HEK293 (cell line): ENCODE data around the gene RFPL2.

ENCODE experiments used
- CTCF ChIA-PET: fragments of 350-600 bp; formaldehyde crosslinking; extraction: SDS; loops from one replicate; lab custom pipeline; 2021; ENCODE audit warnings: antibody characterized with exemption; lab: Yijun Ruan, JAX
- POLR2A ChIA-PET: fragments of 300-600 bp; formaldehyde crosslinking; extraction: SDS; loops from one replicate; lab custom pipeline; 2020; ENCODE audit warnings: antibody characterized with exemption, inconsistent platforms; lab: Yijun Ruan, JAX
- H3K27ac ChIP-seq: fragments of 200-500 bp; sonication (Bioruptor generic); 2 replicates; pipeline ENCODE4 v1.5.1; 2014; ENCODE audit warnings: low read depth, low read length, control low read depth, inconsistent platforms; ENCODE audit errors: extremely low read depth
- H3K36me3 ChIP-seq, 2 experiments: fragments of 200-500 bp in 1 of 2; sonication (Bioruptor generic) in 1 of 2; 1 replicate in 1 of 2; 2 replicates in 1 of 2; pipeline ENCODE4 v1.5.1; 2014 to 2017; ENCODE audit warnings: inconsistent platforms in 2 of 2, low read length in 2 of 2; ENCODE audit not compliant: control insufficient read depth in 2 of 2, insufficient read depth in 1 of 2
- H3K4me1 ChIP-seq: fragments of 200-500 bp; sonication (Bioruptor generic); 2 replicates; pipeline ENCODE4 v1.5.1; 2014; ENCODE audit warnings: mild to moderate bottlenecking, low read length, inconsistent platforms; ENCODE audit not compliant: control insufficient read depth, insufficient read depth
- H3K4me3 ChIP-seq: 2 replicates; pipeline ENCODE4 v1.5.1; 2011; ENCODE audit warnings: low read depth, mild to moderate bottlenecking, control low read depth, low read length, moderate library complexity
- H3K9me3 ChIP-seq: fragments of 200-500 bp; sonication (Bioruptor generic); 2 replicates; pipeline ENCODE4 v1.5.1; 2014; ENCODE audit warnings: low read depth, low read length, inconsistent platforms; ENCODE audit not compliant: control insufficient read depth, insufficient read depth
- FEZF1 ChIP-seq: fragments of 450-650 bp; formaldehyde crosslinking; IDR thresholded peaks from 2 replicates; pipeline ENCODE4 v1.5.1; 2016; ENCODE audit warnings: missing biosample characterization, missing genetic modification characterization
- GLI2 ChIP-seq: fragments of 450-650 bp; formaldehyde crosslinking; IDR thresholded peaks from 2 replicates; pipeline ENCODE4; 2017; ENCODE audit warnings: missing biosample characterization, missing genetic modification characterization, low read depth, borderline replicate concordance
- KLF16 ChIP-seq: fragments of 450-650 bp; formaldehyde crosslinking; IDR thresholded peaks from 2 replicates; pipeline ENCODE4 v1.5.1; 2017; ENCODE audit warnings: missing biosample characterization, missing genetic modification characterization
- PRDM1 ChIP-seq: fragments of 450-650 bp; formaldehyde crosslinking; IDR thresholded peaks from 2 replicates; pipeline ENCODE4; 2016; ENCODE audit warnings: missing biosample characterization, missing genetic modification characterization
- TRIM28 ChIP-seq: IDR thresholded peaks from 2 replicates; pipeline ENCODE4 v1.6.1; 2011; ENCODE audit warnings: low read length, control low read depth, borderline replicate concordance
- ZBTB7A ChIP-seq: fragments of 450-650 bp; formaldehyde crosslinking; IDR thresholded peaks from 2 replicates; pipeline ENCODE4 v1.5.1; 2016; ENCODE audit warnings: low read depth, missing biosample characterization, missing genetic modification characterization
- ZNF19 ChIP-seq: fragments of 450-650 bp; formaldehyde crosslinking; IDR thresholded peaks from 2 replicates; pipeline ENCODE4; 2016; ENCODE audit warnings: missing biosample characterization, missing genetic modification characterization, low read depth
- ZNF266 ChIP-seq: fragments of 450-650 bp; formaldehyde crosslinking; IDR thresholded peaks from 2 replicates; pipeline ENCODE4 v1.5.1; 2016; ENCODE audit warnings: missing biosample characterization, missing genetic modification characterization, low read depth
- ZNF354C ChIP-seq: fragments of 450-650 bp; formaldehyde crosslinking; IDR thresholded peaks from 2 replicates; pipeline ENCODE4 v1.5.1; 2016; ENCODE audit warnings: missing biosample characterization, missing genetic modification characterization, low read depth, borderline replicate concordance
- ZNF391 ChIP-seq: fragments of 450-650 bp; formaldehyde crosslinking; IDR thresholded peaks from 2 replicates; pipeline ENCODE4 v1.5.1; 2016; ENCODE audit warnings: low read depth, missing biosample characterization, missing genetic modification characterization, borderline replicate concordance
- ZNF394 ChIP-seq: fragments of 450-650 bp; formaldehyde crosslinking; IDR thresholded peaks from 2 replicates; pipeline ENCODE4 v1.5.1; 2016; ENCODE audit warnings: missing biosample characterization, missing genetic modification characterization, mild to moderate bottlenecking, moderate library complexity, borderline replicate concordance
- ZNF549 ChIP-seq: fragments of 450-650 bp; IDR thresholded peaks from 2 replicates; pipeline ENCODE4 v1.5.1; 2018; ENCODE audit warnings: missing biosample characterization, missing genetic modification characterization, mild to moderate bottlenecking, inconsistent platforms, moderate library complexity
- ZNF571 ChIP-seq: fragments of 450-650 bp; formaldehyde crosslinking; IDR thresholded peaks from 2 replicates; pipeline ENCODE4 v1.5.0; 2017; ENCODE audit warnings: missing biosample characterization, missing genetic modification characterization
- ZNF654 ChIP-seq: fragments of 450-650 bp; formaldehyde crosslinking; IDR thresholded peaks from 2 replicates; pipeline ENCODE4 v1.5.1; 2016; ENCODE audit warnings: low read depth, missing biosample characterization, missing genetic modification characterization
- ZNF670 ChIP-seq: fragments of 450-650 bp; formaldehyde crosslinking; IDR thresholded peaks from 2 replicates; pipeline ENCODE4 v1.5.1; 2016; ENCODE audit warnings: missing biosample characterization, missing genetic modification characterization, low read depth
- ZNF701 ChIP-seq: fragments of 450-650 bp; formaldehyde crosslinking; IDR thresholded peaks from 2 replicates; pipeline ENCODE4 v1.5.1; 2016; ENCODE audit warnings: missing biosample characterization, missing genetic modification characterization
- ZNF747 ChIP-seq: fragments of 450-650 bp; formaldehyde crosslinking; IDR thresholded peaks from 2 replicates; pipeline ENCODE4 v1.5.1; 2016; ENCODE audit warnings: missing biosample characterization, missing genetic modification characterization
- ZNF76 ChIP-seq: fragments of 450-650 bp; formaldehyde crosslinking; IDR thresholded peaks from 2 replicates; pipeline ENCODE4; 2016; ENCODE audit warnings: low read depth, missing biosample characterization, missing genetic modification characterization, borderline replicate concordance
- ZNF777 ChIP-seq: fragments of 450-650 bp; formaldehyde crosslinking; IDR thresholded peaks from 2 replicates; pipeline ENCODE4 v1.5.1; 2017; ENCODE audit warnings: missing biosample characterization, missing genetic modification characterization, borderline replicate concordance
- ZNF830 ChIP-seq: fragments of 450-650 bp; IDR thresholded peaks from 2 replicates; pipeline ENCODE4 v1.5.0; 2018; ENCODE audit warnings: missing biosample characterization, missing genetic modification characterization, low read depth, mild to moderate bottlenecking, moderate library complexity
- ZXDB ChIP-seq: fragments of 450-650 bp; formaldehyde crosslinking; IDR thresholded peaks from 2 replicates; pipeline ENCODE4 v1.5.1; 2016; ENCODE audit warnings: missing biosample characterization, missing genetic modification characterization
- TF ChIP-seq, protein P1 (sequence below): fragments of 450-650 bp; formaldehyde crosslinking; IDR thresholded peaks from 2 replicates; pipeline ENCODE4 v1.5.1; 2017; ENCODE audit warnings: missing biosample characterization, missing genetic modification characterization
- TF ChIP-seq, protein P2 (sequence below): fragments of 450-650 bp; formaldehyde crosslinking; IDR thresholded peaks from 2 replicates; pipeline ENCODE4 v1.5.1; 2016; ENCODE audit warnings: missing biosample characterization, missing genetic modification characterization
- TF ChIP-seq, protein P3 (sequence below): fragments of 450-650 bp; formaldehyde crosslinking; IDR thresholded peaks from 2 replicates; pipeline ENCODE4 v1.5.1; 2016; ENCODE audit warnings: missing biosample characterization, missing genetic modification characterization

The RFPL2 gene

DNA sequence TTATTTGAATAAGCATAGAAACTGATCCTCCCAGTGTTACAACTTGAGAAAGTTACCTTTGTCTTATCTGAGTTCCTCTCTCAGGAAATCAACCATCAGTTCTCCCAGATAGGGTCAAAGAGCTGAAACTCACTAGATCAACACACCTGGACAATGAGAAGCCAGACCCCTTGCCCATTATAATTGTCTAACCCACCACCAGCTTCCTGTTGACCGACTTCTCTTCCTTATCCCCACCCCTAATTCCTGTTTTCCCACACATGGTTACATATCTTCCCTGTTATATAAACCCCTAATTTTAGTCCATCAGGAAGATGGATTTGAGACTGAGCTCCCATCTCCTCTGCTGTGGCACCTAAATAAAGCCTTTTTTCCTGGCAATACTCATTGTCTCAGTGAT, 43.4 kb upstream of the RFPL2 start (continued):
- TF ChIP-seq ZNF266 (tag by site-specific recombination) (no peak), ZNF654 (no peak), ZNF391 (tag by site-specific recombination) (no peak), ZNF19 (tag by site-specific recombination) (no peak), GLI2 (tag by site-specific recombination) (no peak), ZXDB (no peak), ZNF549 (no peak), KLF16 (no peak)
- TF ChIP-seq, protein P1, sequence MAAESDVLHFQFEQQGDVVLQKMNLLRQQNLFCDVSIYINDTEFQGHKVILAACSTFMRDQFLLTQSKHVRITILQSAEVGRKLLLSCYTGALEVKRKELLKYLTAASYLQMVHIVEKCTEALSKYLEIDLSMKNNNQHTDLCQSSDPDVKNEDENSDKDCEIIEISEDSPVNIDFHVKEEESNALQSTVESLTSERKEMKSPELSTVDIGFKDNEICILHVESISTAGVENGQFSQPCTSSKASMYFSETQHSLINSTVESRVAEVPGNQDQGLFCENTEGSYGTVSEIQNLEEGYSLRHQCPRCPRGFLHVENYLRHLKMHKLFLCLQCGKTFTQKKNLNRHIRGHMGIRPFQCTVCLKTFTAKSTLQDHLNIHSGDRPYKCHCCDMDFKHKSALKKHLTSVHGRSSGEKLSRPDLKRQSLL (tag by site-specific recombination), result no peak
- TF ChIP-seq, protein P2, sequence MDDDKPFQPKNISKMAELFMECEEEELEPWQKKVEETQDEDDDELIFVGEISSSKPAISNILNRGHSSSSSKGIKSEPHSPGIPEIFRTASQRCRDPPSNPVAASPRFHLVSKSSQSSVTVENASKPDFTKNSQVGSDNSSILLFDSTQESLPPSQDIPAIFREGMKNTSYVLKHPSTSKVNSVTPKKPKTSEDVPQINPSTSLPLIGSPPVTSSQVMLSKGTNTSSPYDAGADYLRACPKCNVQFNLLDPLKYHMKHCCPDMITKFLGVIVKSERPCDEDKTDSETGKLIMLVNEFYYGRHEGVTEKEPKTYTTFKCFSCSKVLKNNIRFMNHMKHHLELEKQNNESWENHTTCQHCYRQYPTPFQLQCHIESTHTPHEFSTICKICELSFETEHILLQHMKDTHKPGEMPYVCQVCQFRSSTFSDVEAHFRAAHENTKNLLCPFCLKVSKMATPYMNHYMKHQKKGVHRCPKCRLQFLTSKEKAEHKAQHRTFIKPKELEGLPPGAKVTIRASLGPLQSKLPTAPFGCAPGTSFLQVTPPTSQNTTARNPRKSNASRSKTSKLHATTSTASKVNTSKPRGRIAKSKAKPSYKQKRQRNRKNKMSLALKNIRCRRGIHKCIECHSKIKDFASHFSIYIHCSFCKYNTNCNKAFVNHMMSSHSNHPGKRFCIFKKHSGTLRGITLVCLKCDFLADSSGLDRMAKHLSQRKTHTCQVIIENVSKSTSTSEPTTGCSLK, result no peak

DNA sequence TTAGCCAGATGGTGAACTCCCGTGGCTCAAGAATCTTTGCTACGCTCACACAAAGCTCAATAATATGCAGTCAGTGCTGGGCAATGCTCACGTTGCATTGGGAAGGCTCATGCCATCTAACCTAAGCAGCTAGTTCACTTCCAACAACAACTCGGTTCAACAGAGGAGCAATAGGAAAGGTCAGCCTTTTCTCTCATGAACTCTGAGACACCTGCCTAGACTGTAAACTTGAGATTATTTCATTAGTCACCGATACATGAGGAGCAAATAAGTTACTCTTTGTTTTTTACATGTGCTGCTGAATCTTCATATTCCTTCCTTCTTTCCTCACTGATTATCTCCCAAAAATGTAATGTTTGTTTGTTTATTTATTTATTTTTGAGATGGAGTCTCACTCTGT, 41.3 kb upstream of the RFPL2 start:
- Histone ChIP-seq H3K27ac (no peak overlapping the region), H3K36me3 (no peaks in the 10 kb centered on the region), H3K9me3 (no peaks in the 10 kb centered on the region), H3K4me1 (no peaks in the 10 kb centered on the region), H3K4me3 (no peak overlapping the region)
- CTCF ChIA-PET, result interaction anchor here (0.5 to 3.1 kb wide), 2 partner anchors 20 to 229 kb away, joined by 3 to 18 read pairs; no protein-coding TSS in a partner anchor
- TF ChIP-seq ZNF354C, result no peak
- POLR2A ChIA-PET, result no interaction called here

DNA sequence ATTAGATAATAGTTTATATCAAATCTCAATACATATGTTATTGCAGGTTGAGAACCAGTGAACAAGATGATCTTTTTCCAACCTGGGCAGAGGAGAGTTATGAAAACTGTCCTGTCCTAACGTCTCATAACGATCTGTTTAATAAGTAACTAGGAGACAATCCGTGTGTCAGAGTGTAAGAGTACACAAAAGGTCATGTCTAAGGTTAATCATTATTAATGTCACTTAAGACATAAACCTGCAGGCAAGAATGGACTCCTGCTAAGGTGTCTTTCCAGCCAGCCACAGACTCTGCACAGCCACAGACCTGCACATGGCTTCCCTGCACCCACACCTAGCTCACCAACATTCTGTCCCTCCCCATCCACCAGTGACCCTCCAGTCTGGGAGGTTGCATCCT, 40.2 kb upstream of the RFPL2 start:
- Histone ChIP-seq H3K4me1 (no peaks in the 10 kb centered on the region), H3K36me3 (no peaks in the 10 kb centered on the region), H3K4me3 (no peak overlapping the region), H3K27ac (no peak overlapping the region), H3K9me3 (no peaks in the 10 kb centered on the region)
- TF ChIP-seq ZNF701 (tag by site-specific recombination), result no peak
- no peak for TF ChIP-seq ZNF747
- TF ChIP-seq ZNF571 (tag by site-specific recombination), result no peak
- TF ChIP-seq FEZF1 (tag by site-specific recombination), result no peak
- TF ChIP-seq PRDM1 (tag by site-specific recombination), result no peak
- no peak for TF ChIP-seq TRIM28
- TF ChIP-seq, protein P3, sequence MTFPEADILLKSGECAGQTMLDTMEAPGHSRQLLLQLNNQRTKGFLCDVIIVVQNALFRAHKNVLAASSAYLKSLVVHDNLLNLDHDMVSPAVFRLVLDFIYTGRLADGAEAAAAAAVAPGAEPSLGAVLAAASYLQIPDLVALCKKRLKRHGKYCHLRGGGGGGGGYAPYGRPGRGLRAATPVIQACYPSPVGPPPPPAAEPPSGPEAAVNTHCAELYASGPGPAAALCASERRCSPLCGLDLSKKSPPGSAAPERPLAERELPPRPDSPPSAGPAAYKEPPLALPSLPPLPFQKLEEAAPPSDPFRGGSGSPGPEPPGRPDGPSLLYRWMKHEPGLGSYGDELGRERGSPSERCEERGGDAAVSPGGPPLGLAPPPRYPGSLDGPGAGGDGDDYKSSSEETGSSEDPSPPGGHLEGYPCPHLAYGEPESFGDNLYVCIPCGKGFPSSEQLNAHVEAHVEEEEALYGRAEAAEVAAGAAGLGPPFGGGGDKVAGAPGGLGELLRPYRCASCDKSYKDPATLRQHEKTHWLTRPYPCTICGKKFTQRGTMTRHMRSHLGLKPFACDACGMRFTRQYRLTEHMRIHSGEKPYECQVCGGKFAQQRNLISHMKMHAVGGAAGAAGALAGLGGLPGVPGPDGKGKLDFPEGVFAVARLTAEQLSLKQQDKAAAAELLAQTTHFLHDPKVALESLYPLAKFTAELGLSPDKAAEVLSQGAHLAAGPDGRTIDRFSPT (tag by site-specific recombination), result no peak
- TF ChIP-seq ZNF394 (tag by site-specific recombination), result no peak
- TF ChIP-seq ZNF670 (tag by site-specific recombination), result no peak
- TF ChIP-seq ZNF777, result no peak
- no peak for TF ChIP-seq ZNF76 (tag by site-specific recombination)
- no peak for TF ChIP-seq ZBTB7A (tag by site-specific recombination)
- TF ChIP-seq ZNF830 (tag by site-specific recombination), result no peak
- ChIA-PET POLR2A (no interaction called here), CTCF (interaction anchor here (1.0 to 1.3 kb wide), 2 partner anchors 10 to 267 kb away, joined by 3 read pairs; no protein-coding TSS in a partner anchor)
